GM19372 (cell line): Measurements from ENCODE around the gene RNU7-1.

ENCODE experiments used
- ATAC-seq: cut with Tn5 transposase; IDR thresholded peaks from one replicate; pipeline ENCODE4 v1.9.1; 2021; ENCODE audit warnings: mild to moderate bottlenecking, low read depth, moderate library complexity; ENCODE audit not compliant: unreplicated experiment

RNU7-1 gene

DNA sequence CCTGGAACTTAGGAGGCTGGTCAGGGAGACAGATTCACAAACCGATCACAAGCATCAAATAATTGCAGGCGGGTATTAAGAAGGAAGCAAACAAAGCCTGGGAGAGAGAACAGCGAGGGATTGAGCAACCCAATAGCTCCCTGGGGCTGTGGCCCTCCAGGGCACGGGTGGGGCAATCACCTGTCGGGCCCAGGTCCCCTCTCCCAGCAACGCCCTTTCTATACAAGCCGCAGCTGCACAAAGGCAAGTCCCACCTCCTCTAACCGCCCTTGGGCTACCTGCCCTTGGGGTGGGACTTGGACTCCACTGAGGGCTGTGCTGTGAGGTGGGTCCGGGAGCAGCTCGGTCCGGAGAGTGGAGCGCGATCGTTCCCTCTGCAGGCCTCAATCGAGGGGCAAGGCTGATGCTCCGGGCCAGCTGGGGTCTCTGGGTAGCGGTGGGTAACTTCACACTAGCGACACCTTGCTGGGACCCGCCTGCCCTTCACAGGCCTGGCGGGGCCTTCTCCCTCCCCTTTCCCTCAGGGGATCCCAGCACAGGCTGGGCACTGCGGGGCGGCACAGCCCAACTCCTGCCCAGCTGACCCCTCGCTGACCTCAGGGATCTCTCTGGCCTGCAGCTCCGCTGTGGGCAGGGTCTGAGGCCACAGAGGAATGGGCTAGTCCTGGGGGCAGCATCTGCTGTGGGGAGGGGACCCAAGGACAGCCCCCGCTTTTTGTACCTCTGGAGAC, 18.8 kb downstream of the RNU7-1 start:
- no peak for ATAC-seq

DNA sequence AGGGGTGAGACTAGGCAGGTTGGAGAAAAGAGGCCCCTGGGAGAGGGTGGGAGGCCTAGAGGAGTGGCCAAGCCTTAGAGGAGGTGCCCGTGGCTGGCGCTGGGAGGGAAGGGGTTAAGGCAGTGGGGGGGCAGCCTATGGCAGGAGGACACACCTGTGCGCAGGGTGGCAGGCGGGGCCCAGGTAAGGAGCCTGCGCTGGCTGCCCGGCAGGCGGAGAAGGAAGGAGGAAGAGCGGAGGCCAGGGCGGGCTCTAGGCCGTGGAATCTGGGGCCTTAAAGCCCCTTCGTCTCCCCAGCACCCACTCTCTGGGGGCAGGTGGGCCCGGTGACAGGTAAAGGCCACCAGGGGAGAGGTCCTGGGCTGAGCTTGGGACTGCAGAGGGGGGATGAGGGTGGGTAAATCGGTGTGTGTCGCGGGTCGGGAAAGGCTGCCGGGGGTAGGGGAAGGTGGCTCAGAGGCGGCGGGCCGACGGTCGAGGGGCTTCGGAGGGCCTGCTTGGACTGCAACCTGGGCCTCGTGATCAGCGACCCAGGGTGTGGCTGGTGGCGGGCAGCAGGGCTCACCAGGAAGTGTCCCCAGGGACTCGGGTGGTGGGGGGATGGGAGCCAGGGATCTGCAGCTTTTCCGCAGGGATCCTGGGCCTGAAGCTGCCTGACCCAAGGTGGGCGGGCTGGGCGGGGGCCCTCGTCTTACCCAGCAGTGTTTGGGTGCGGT, 19.6 kb downstream of the RNU7-1 start:
- ATAC-seq, result no peak

DNA sequence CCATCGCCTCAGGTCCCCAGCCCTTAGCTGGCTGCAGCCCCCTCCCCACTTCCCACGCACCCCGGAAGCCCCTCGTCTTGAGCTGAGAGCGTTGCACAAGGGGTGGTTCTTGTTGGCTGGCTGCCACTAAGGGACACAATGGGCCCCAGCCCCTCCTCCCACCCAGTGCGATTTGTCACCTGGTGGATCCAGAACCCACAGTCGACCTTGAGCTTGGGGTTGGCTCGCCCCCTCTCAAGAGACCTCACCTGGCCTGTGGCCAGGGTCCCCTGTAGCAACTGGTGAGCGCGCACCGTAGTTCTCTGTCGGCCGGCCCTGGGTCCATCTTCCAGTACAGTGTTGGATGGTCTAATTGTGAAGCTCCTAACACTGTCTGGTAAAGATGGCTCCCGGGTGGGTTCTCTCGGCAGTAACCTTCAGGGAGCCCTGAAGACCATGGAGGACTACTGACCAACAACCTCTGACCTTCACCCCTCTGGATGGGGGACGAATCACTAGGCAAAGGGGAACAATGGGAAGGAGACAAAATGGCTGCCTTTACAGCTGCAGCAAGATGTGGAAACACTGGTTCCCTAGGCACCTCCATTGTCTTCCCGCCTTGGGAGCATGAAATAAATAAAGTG, 20.3 kb downstream of the RNU7-1 start:
- no peak for ATAC-seq

DNA sequence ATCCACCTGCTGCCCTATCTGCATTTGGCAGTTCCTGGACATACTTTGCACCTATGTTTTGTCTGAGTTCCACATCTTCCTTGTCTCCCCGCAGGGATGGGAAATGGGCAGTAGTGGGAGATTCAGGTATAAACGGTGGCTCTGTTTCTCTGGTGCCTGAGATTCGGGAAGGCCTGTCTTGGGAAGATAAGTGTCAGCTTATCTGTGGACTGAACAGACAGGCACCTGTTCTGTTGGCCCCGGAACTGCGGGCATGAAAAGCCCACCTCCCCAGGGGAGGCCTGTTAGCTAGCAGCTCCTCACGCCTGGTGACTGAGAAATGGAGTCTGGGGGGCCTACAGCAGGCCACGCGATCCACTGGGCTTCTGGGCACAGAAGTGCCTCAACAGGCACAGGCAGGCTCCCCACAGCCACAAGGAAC, 21.0 kb downstream of the RNU7-1 start:
- no peak for ATAC-seq

DNA sequence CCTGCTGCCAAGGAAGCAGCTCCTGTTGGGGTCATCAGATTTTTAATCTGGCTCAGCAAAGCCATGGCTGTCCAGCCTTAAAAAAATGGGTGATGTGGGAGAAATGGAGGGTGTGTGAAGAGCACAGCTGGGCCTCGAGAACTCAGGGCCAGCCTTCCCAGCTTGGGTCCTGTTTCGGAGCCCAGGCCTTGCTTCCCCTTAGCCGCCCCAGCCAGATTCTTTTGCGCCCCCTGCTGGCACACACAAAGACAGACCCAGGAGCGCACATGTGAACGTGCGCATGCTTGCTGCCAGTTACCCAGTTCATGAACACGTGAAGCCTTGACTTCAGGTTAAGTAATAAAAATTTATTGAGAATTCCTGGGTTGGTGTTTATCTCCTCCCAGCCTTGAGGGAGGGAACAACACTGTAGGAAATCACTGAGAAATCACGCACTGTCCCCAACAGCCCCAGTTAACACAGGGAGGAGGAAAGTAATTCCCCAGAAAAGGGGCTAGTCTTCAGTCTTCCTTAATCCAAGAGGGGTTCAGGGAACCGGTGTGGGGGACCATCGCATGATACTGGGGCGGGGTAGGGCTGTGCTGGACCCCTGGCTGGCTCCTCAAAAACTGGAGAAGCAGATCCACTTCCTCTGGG, 21.5 kb downstream of the RNU7-1 start:
- no peak for ATAC-seq

DNA sequence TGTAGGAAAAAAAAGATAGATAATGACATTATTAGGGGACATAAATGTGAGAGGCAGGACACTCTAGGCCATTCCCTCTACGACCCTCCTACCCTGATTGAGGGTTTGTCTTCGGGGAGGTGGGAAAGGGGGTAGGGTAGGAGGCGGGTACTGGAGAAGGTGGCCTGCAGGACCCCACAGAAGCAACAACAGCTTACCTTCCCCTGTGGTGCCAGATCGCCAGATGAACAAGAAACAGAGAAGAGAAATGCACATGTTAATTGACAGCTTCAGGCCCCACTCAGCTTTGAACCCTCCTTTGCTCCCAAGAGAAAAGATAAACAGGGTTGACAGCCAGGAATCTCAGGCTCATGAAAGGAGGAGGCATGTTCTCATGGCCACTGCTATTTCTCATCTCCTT, 22.1 kb downstream of the RNU7-1 start:
- ATAC-seq, result no peak

DNA sequence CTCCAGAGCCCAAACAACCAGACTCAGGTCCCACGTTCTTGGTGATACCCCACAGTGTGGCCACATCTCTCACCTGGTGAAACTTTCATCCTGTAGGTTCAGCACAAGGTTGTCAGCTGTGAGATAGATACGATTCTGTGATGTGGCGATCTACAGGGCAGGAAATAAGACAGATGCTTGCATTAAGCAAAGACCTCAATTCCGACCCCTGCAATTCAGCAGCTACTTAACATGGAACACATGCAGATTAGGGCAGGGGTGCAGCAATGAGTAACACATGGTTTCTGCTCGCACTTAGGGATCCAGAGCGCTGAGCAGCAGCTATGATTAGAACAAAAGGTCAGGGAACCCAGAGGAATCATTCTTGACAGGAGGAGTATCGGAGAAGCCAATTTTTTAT, 22.7 kb downstream of the RNU7-1 start:
- ATAC-seq, result no peak

DNA sequence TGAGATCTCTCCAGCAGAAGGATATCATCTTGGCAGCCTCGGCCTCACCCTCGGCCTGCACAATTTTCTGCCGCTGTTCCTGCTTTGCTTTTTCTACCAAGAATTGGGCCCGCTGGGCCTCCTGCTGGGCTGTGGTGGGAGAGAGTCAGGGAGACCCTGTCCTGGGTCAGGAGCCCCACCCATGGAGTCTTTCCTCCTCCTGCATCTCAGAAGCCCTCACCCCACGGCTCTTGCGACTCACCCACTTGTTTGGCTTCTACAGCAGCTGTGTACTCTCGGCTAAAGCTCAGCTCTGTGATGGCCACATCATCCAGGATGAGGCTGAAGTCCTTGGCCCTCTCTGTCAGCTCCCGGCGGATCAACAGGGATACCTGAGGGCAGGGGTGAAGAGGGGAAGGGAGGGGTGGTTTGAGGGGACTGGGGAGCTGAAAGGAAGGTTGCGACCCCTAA, 24.1 kb downstream of the RNU7-1 start:
- ATAC-seq, result no peak

DNA sequence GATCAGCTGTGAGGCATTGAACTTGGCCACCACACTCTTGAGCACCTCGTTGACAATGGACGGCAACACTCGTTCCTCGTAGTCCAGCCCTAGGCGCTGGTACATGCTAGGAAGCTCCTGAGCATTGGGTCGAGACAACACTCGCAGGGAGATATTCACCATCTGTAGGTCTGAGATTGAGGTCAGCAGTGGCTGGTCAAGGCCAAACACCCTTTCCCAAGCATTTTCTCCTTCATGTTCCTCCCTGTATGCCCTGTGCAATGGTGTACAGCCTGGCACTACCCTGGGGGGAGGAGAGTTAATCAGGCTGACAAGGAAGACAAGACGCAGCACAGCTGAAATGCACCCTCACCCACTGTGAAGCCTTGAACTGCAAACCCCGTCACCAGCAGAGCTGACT, 24.8 kb downstream of the RNU7-1 start:
- no peak for ATAC-seq

DNA sequence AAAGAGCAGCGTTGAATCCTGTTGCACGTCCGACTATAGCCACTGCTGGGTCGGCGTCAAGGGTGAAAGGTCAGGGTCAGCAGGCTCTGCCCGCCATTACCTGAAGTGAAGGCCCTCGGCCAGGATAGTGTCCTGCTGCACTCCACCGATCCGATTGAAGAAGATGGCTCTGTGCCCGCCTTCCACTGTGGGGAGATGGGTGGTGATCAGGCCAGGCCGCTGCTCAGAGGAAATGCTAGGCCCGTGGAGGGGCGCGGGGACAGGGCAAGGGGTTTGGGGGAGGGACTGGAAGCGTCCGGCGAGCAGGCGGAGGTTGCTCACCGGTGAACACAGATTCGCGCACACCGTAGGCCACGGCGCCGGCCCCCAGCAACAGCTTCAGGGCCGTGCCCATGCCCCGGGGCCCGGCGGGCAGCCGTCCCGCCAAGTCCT, 26.5 kb downstream of the RNU7-1 start:
- no peak for ATAC-seq

DNA sequence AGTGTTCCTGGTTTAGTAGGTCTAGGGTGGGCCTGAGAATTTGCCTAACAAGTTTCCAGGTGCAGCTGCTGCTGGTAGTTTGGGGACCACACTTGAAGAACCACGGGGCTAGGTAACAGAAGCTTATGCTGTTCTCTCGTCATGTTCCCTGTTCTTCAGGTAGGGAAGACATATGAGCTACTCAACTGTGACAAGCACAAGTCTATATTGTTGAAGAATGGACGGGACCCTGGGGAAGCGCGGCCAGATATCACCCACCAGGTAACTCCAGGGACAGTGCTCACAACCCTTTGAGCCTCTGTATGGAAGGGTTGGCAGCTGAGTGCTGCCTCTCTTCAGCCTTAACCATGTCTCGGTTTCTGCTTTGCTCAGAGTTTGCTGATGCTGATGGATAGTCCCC, 30.6 kb downstream of the RNU7-1 start:
- no peak for ATAC-seq

DNA sequence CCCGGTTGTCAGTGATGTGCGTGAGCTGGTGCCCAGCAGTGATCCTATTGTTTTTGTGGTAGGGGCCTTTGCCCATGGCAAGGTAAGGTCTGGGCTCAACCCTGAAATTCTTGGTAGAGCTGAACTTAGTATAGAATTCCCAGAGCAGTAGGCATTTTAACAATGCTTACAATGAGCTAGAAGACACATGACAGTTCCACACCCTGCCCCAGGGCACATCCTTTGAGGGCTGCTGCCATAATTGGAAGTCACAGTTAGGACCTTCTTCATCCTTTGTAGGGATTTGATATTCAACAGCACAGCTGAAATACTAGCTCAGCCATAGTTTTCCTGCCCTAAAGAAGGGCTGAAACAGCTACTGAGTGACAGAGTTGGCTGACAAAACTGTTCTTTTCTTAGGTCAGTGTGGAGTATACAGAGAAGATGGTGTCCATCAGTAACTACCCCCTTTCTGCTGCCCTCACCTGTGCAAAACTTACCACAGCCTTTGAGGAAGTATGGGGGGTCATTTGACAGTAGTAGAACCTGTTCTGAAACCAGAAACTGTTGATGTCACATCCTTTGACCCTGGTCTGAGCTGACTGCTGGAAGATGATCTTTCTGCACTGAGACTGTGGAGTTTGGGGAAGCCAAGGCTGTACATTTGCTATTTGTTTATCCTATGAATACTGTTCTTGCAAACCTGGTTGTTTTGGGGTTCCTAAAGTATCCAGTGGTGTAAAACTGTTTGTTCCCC, 31.8 kb downstream of the RNU7-1 start:
- no peak for ATAC-seq

DNA sequence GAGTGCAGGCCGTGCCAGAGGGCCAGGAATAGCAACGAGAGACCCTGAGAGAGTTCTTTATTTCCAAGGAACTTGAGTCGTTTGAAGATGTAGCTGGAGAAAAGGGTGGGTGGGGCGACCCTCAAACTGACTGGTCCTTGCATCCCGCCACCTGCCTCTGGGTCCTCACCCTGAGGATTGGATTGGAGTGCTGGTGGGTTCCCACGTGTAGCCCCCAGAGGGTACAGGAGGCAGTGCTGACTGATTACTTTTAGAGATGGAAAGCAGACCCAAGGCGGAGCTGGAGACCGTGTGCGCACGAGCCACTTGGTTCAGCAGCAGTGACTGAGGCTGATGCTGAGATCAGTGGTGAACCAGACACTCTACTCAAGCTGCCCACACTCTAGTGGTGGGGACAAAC, 34.0 kb downstream of the RNU7-1 start:
- no peak for ATAC-seq

DNA sequence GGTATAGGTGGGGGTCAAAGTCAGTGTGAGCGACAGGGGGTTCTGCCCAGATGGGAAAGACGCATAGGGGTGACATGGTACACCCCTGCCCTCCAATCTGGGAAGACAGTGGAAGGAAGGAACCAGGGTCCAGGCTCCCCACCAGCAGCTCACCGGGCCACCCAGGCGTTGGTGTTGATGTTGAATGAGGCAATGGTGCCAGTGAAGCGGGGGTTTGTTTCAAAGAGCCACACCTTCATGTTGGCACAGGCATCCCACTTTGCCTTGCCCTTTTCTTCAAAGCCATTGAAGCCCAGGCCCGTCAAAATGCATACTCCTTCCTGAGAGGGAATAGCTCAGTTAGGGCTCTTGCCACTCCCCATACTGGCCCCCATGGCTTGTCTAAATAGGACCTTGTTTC, 34.6 kb downstream of the RNU7-1 start:
- no peak for ATAC-seq

DNA sequence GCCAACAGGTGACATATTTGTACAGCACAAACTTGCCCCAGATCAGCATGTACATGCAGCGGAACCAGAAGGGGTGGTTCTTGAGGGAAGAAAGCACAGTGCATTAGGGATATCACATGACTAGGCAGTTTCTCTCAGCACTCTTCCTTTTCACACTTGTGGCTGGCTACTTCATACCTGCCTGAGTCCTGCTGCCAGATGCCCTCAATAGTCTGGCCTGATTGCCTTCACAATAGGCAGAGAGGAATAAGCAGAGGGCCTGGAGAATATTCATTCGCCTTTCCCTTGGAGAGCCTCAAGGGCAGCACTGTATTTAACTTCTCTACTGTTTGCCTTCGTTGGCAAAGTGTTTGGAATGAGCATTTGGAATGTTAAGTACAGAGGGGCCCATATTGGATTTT, 35.0 kb downstream of the RNU7-1 start:
- no peak for ATAC-seq

DNA sequence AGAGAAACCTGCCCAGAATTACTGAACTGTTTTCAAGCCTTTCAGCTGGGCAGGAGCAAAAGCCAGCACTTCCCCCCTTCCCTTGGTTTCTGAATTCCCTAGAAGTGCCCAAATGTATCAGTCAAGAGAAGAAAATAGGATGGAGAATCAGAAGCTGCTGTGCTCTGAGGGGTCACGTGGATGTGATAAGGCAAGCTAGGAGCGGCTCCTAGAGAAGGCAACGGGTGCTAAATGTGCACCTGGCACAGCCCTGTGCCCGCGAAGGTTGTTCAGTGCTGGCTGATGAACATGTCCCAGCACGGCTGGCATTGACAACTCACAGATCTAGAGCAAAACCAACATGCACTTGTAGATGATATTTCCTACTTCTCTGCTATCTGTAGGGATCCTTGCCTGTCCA, 35.4 kb downstream of the RNU7-1 start:
- ATAC-seq, result no peak

DNA sequence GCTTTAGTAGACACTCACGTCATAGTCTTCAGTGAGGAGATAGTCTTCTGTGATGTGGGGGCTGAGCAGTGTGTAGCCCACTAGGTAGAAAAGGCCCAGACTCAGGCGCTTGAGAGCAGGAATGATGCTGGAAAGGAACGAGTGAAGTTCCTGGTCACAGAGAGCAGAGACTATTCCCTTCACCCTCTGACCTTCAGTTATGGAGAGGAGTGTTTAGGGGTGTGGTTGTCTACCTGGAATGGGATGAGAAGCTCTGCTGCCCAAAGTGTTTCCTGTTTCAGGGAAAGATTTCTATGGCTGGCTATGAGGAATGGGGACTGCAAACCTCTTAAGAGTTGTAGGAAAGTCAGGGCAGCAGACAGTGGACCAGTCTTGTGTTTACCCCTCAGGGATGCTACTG, 35.8 kb downstream of the RNU7-1 start:
- no peak for ATAC-seq

DNA sequence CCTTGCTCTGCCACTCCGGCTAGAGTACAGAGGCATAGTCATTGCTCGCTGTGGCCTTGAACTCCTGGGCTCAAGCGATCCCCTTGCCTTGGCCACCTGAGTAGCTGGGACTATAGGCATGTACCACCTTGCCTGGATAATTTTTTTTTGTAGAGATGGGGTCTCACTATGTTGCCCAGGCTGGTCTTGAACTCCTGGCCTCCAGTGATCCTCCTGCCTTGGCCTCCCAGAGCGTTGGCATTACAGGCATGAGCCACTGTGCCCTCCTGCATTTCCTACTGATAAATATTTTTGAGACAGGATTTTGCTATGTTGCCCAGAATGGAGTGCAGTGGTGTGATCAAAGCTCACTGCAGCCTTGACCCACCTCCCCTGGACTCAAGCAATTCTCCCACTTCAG, 36.5 kb downstream of the RNU7-1 start:
- no peak for ATAC-seq

DNA sequence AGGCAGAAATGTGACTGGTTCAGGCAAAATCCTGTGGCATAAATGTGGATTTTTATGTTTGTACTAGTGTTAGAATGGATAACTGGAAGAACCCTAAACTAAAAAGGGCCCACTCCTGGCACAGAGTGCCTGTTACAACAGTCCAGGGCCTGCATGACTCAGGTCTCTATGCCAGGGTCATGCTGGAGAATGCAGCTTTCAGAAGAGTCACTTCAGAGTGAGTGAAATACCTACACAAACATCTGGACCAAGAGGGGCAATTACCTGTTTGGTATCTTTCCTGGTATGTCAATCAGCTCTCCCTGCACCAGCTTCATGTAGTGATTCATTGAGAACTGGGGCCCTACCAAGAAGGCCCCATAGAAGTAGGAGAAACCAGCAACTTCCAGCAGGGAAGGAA, 37.1 kb downstream of the RNU7-1 start:
- ATAC-seq, result no peak

DNA sequence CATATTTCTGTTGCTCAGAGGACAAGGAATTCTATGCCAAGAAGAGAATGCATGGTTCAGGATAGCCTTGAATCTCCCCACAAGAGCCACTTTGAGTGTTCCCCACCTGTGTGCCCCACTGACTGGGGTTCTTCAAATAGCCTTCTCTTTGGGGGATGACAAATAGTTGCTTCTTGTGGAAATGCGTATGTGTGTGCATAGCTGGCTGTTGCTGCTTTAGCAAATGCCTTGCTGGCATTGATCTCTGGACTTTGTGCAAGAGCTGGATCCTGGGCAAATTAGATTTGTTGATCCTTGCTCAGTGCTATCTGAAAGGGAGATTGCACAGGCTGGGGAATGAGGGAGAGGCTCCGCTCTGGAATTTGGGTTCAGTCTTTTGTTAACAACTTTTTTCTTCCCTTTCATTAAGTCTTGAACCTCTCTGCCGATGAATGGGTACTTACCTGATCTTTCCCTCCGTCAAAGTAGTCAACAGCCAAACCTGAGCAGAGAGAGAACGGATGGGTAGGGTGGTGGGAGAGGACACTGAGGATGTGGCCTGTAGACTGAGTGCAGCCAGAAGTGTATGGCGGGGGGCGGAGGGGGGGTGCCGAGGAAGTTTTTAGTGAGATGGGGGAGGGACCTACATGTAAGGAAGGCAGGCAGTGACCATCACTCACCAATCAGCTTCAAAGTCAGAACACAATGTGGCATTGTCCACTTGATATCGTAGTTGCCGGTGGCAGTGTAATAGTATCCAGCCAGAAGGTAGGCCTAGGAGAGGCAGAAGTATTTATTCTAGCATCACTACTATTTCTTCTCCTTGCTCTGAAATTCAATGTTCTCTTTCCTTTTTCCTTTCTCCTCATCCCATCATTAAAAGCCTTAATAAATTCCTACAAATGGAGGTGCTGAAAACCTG, 37.8 kb downstream of the RNU7-1 start:
- no peak for ATAC-seq
